Glutamatergic neuron (in vitro differentiated cells): Measurements from ENCODE around the gene TBC1D1. TPM values are rescaled to one million over a fixed set of nuclear protein-coding genes. Genes with fewer than 3 reads are reported as not detected.

Experiments used
- DNase-seq: peaks from one replicate; pipeline ENCODE4 v3.0.0; 2022
- H3K27ac Mint-ChIP-seq: one replicate; pipeline ENCODE4 v1.8.0; 2020; ENCODE audit warnings: mild to moderate bottlenecking, mixed read lengths, inconsistent platforms; ENCODE audit not compliant: unreplicated experiment
- H3K27me3 Mint-ChIP-seq: one replicate; pipeline ENCODE4 v1.8.0; 2020; ENCODE audit warnings: mild to moderate bottlenecking, moderate library complexity, mixed read lengths, inconsistent platforms; ENCODE audit not compliant: unreplicated experiment
- H3K36me3 Mint-ChIP-seq: one replicate; pipeline ENCODE4 v1.8.0; 2020; ENCODE audit warnings: mild to moderate bottlenecking, mixed read lengths, inconsistent platforms; ENCODE audit not compliant: unreplicated experiment
- H3K4me1 Mint-ChIP-seq: one replicate; pipeline ENCODE4 v1.8.0; 2020; ENCODE audit warnings: mild to moderate bottlenecking, low read depth, mixed read lengths, inconsistent platforms; ENCODE audit not compliant: unreplicated experiment
- H3K4me3 Mint-ChIP-seq: one replicate; pipeline ENCODE4 v1.8.0; 2020; ENCODE audit warnings: mild to moderate bottlenecking, mixed read lengths, inconsistent platforms; ENCODE audit not compliant: unreplicated experiment
- H3K9me3 Mint-ChIP-seq: one replicate; pipeline ENCODE4 v1.8.0; 2020; ENCODE audit warnings: mild to moderate bottlenecking, moderate library complexity, mixed read lengths, inconsistent platforms; ENCODE audit not compliant: unreplicated experiment
- total RNA-seq: library from RNA; stranded (reverse); fragmentation: NEBNext Ultra II Directional; extraction: Animal tissue kit (Norgen Biotek cat#: 25700); gene quantifications from one replicate; pipeline ENCODE4 v1.2.1, GENCODE V29; 2021; ENCODE audit not compliant: unreplicated experiment
- TF ChIP-seq, protein P1 (sequence below): fragments of 200-600 bp; sonication (generic); IDR thresholded peaks from one replicate; pipeline ENCODE4 v1.5.0; 2021; ENCODE audit not compliant: partially characterized antibody, unreplicated experiment

Gene TBC1D1
- total RNA-seq, 1 donor from 2014 or later: 106 TPM

DNA sequence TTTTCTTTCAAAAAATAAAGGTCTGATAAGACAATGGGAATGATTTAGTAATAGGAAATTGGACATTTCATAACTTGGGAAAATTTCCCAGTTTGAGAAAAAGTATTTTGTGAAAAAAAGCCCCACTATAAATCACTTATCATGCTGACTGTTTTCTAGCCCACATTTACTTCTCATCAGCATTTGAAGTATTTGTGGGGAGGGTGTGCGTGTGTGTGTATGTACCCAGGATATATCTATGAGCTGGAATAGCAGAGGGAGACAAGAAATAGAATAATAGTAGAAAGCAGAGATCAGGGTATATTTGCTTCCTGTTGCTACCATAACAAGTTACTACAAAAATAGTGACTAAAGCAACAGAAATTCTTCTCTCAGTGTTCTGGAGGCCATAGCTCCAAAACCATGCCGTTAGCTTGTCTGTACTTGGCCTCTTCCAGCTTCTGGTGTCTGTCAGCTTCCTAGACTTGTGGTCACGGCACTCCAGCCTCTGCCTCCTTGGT lies 209.1 kb downstream of the TBC1D1 start:
- Mint-ChIP-seq H3K9me3 (no peaks in the 10 kb centered on the region), H3K27ac (no peak overlapping the region), H3K4me3 (no peak overlapping the region), H3K36me3 (no peaks in the 10 kb centered on the region), H3K27me3 (peaks cover 2% of the 10 kb centered on the region), H3K4me1 (peaks cover 17% of the 10 kb centered on the region)
- DNase-seq: no peak
- TF ChIP-seq, protein P1, sequence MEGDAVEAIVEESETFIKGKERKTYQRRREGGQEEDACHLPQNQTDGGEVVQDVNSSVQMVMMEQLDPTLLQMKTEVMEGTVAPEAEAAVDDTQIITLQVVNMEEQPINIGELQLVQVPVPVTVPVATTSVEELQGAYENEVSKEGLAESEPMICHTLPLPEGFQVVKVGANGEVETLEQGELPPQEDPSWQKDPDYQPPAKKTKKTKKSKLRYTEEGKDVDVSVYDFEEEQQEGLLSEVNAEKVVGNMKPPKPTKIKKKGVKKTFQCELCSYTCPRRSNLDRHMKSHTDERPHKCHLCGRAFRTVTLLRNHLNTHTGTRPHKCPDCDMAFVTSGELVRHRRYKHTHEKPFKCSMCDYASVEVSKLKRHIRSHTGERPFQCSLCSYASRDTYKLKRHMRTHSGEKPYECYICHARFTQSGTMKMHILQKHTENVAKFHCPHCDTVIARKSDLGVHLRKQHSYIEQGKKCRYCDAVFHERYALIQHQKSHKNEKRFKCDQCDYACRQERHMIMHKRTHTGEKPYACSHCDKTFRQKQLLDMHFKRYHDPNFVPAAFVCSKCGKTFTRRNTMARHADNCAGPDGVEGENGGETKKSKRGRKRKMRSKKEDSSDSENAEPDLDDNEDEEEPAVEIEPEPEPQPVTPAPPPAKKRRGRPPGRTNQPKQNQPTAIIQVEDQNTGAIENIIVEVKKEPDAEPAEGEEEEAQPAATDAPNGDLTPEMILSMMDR: no peak

DNA sequence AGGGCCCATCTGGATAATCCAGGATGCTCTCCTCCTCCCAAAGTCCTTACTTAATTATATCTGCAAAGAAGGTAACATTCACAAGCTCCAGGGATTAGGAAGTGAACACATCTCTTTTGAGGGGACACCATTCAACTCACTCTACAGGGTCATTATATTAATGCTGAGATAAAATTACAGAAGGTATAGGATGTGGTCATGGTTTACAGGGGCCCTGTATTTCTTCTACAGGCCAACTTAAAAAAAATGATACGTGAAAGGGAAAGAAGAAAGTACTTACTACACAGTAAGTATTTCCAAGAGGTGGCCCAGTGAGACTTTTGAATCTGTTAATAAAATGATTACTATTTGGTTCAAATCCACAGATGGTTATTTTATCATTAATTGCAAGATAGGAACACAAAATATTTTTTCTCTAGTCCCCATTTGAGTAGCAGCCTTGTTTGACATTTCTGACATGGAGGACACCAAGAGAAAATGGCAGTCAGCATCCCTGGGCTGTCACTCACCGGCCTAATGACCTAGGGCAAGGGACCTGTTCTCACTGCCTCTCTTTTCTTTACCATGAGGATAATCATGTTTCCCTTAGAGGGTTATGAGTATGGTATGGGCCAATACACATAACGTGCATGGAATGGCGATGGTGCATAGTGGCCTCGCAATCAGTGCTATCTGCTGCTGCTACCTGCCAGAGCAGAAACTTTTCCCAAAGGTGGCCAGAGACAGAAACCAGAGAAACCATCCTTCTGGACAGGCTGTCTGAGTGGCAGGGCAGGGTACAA lies 209.8 kb downstream of the TBC1D1 start:
- H3K4me1 Mint-ChIP-seq: peaks cover 12% of the 10 kb centered on the region
- H3K4me3 Mint-ChIP-seq: no peak overlapping the region
- H3K27me3 Mint-ChIP-seq: peaks cover 2% of the 10 kb centered on the region
- TF ChIP-seq, protein P1: no peak
- no peaks in the 10 kb centered on the region for H3K9me3 Mint-ChIP-seq
- H3K27ac Mint-ChIP-seq: no peak overlapping the region
- no peak for DNase-seq
- H3K36me3 Mint-ChIP-seq: no peaks in the 10 kb centered on the region

DNA sequence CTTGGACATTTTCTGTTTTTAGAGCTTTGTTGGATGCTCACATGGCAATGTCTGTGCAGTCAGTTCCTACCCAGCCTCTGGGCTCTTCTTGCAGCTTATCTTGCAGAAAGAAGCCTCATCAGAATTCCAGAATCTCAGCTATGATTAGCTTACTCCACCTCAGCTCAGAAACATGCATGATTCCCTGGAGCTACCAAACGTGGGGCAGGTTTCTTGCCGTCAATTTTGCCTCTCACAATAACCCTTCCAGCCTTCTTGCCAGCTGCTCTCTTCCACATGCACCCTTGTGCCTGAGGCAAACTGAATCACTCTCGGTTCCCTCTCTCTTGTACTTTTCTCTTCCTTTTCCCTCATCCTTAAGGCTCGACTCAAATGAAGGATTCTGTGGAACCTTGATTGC lies 210.7 kb downstream of the TBC1D1 start:
- Mint-ChIP-seq H3K4me3 (peak overlapping the region; percentile 10), H3K4me1 (peaks cover 12% of the 10 kb centered on the region), H3K27ac (peak overlapping the region; percentile 14), H3K9me3 (no peaks in the 10 kb centered on the region), H3K36me3 (no peaks in the 10 kb centered on the region), H3K27me3 (peaks cover 2% of the 10 kb centered on the region)
- TF ChIP-seq, protein P1: no peak
- DNase-seq: no peak

DNA sequence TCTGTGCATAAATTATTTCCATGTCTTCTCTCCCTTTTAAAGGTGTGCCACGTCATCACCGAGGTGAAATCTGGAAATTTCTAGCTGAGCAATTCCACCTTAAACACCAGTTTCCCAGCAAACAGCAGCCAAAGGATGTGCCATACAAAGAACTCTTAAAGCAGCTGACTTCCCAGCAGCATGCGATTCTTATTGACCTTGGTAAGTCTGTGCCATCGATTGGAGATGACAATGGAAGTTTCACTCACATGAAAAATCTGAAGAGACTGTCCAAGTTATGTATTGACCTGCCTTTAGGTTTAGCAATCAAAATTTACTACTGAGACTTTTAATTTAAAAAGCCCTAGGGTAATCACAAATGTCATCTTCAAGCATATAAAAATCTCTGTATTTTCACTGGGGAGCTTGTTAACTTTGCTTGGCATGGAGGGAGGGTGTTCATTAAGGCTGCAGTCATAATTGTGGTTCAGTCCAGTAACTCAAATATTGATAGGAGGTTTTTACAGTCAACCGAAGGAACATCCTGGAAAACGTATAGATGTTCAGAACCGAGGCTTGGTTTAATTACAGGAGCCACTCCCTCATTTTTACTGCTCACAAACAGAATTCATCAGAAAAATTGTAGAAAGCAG lies 212.2 kb downstream of the TBC1D1 start:
- no peak for DNase-seq
- H3K36me3 Mint-ChIP-seq: no peaks in the 10 kb centered on the region
- H3K4me3 Mint-ChIP-seq: no peak overlapping the region
- H3K27ac Mint-ChIP-seq: no peak overlapping the region
- no peaks in the 10 kb centered on the region for H3K9me3 Mint-ChIP-seq
- TF ChIP-seq, protein P1: no peak
- peaks cover 22% of the 10 kb centered on the region for H3K4me1 Mint-ChIP-seq
- H3K27me3 Mint-ChIP-seq: peaks cover 7% of the 10 kb centered on the region
